HepG2 (cell line): ENCODE data around the gene IPP. TPM values are rescaled to one million over a fixed set of nuclear protein-coding genes. Genes with fewer than 3 reads are reported as not detected.

Source experiments
- ATAC-seq: fragments of 200-7000 bp; cut with Tn5 transposase; 3 replicates; pipeline ENCODE4 v1.9.1; 2020; ENCODE audit warnings: mild to moderate bottlenecking, moderate library complexity
- Bru-seq: library from RNA; stranded (reverse); fragments of 400-500 nt; gene quantifications from one replicate; lab custom pipeline; 2021; lab: Mats Ljungman, UMichigan
- BruChase-seq, 2 experiments: library from RNA; stranded (reverse); fragments of 400-500 nt; gene quantifications; one replicate each; lab custom pipeline; 2021; lab: Mats Ljungman, UMichigan
- BruUV-seq: library from RNA; stranded (reverse); fragments of 400-500 nt; replicated peaks from 2 replicates; lab custom pipeline; 2021; lab: Mats Ljungman, UMichigan
- CTCF ChIA-PET: fragments of 300-600 bp; formaldehyde crosslinking; extraction: SDS; loops from one replicate; lab custom pipeline; 2021; ENCODE audit warnings: low total read pairs, inconsistent platforms, low intra/inter-chr PET ratio; lab: Yijun Ruan, JAX
- POLR2A ChIA-PET: fragments of 350-600 bp; sonication (Branson Sonifier 250); formaldehyde crosslinking; loops from one replicate; lab custom pipeline; 2020; ENCODE audit warnings: antibody characterized with exemption, inconsistent platforms; lab: Yijun Ruan, JAX
- DNase-seq: peaks from one replicate; pipeline ENCODE4 v3.0.0-alpha.2; 2015; ENCODE audit warnings: low spot score
- FAIRE-seq: peaks from 3 replicates; lab custom pipeline; 2011; peaks lifted over from hg19 to GRCh38; lab: Jason Lieb, UNC
- H2AFZ ChIP-seq: one replicate; pipeline ENCODE4 v1.6.1; 2011; ENCODE audit warnings: low read length, inconsistent platforms
- H3K27ac ChIP-seq: fragments of 300-600 bp; 3 replicates; pipeline ENCODE4 v1.8.0; 2011; ENCODE audit warnings: mixed run types, mild to moderate bottlenecking, mixed read lengths, low read length, inconsistent platforms; ENCODE audit not compliant: insufficient read depth; ENCODE audit errors: extremely low read length
- H3K27me3 ChIP-seq, 2 experiments: fragments of 200-600 bp in 1 of 2; 2 replicates in 1 of 2; 3 replicates in 1 of 2; pipeline versions ENCODE4 v1.6.0 to v1.8.0; 2011; ENCODE audit warnings: low read length in 2 of 2, mild to moderate bottlenecking in 2 of 2, moderate library complexity in 2 of 2, inconsistent platforms in 1 of 2; ENCODE audit not compliant: insufficient read depth in 2 of 2, control insufficient read depth in 1 of 2
- H3K36me3 ChIP-seq, 2 experiments: fragments of 200-600 bp in 1 of 2; replicated peaks in 1 of 2; 2 replicates in 1 of 2; 3 replicates in 1 of 2; pipeline versions ENCODE4 v1.5.1 to v1.8.0; 2011; ENCODE audit warnings: low read length in 2 of 2, inconsistent platforms in 1 of 2; ENCODE audit not compliant: insufficient read depth in 2 of 2, control insufficient read depth in 1 of 2
- H3K4me1 ChIP-seq: 2 replicates; pipeline ENCODE4 v1.5.1; 2012; ENCODE audit warnings: low read length, inconsistent platforms; ENCODE audit not compliant: insufficient read depth
- H3K4me2 ChIP-seq: 2 replicates; pipeline ENCODE4 v1.6.0; 2011; ENCODE audit warnings: low read depth, low read length, inconsistent platforms
- H3K4me3 ChIP-seq, 3 experiments: fragments of 200-600 bp in 1 of 3; sonication (generic), shearing (Covaris generic) in 1 of 3; replicated peaks in 1 of 3; 2 replicates each; pipeline ENCODE4 v1.5.1; 2011 to 2016; ENCODE audit warnings: low read length in 3 of 3, inconsistent platforms in 2 of 3, low read depth in 2 of 3, mild to moderate bottlenecking in 2 of 3, control low read depth in 1 of 3, mixed read lengths in 1 of 3; ENCODE audit not compliant: insufficient read depth in 1 of 3
- H3K79me2 ChIP-seq: one replicate; pipeline ENCODE4 v1.6.1; 2011; ENCODE audit warnings: low read length, inconsistent platforms; ENCODE audit not compliant: insufficient read depth
- H3K9ac ChIP-seq: 2 replicates; pipeline ENCODE4 v1.6.0; 2011; ENCODE audit warnings: mild to moderate bottlenecking, low read depth, low read length, inconsistent platforms; ENCODE audit not compliant: insufficient read depth
- H3K9me3 ChIP-seq: 2 replicates; pipeline ENCODE4 v1.5.1; 2012; ENCODE audit warnings: mild to moderate bottlenecking, low read length
- H4K20me1 ChIP-seq: 2 replicates; pipeline ENCODE4 v1.6.0; 2011; ENCODE audit warnings: inconsistent platforms, mild to moderate bottlenecking, low read length, moderate library complexity; ENCODE audit not compliant: insufficient read depth
- BRF2 ChIP-seq: sonication (generic); formaldehyde crosslinking; IDR thresholded peaks from 2 replicates; pipeline ENCODE4 v1.8.1; 2022; ENCODE audit warnings: mild to moderate bottlenecking, missing genetic modification reagents
- CENPBD1 ChIP-seq: sonication (generic); formaldehyde crosslinking; IDR thresholded peaks from 2 replicates; pipeline ENCODE4 v1.8.0; 2022; ENCODE audit warnings: missing genetic modification reagents, low read depth, mild to moderate bottlenecking, borderline replicate concordance
- EED ChIP-seq: sonication (generic); formaldehyde crosslinking; IDR thresholded peaks from 2 replicates; pipeline ENCODE4 v1.5.0; 2020; ENCODE audit warnings: mild to moderate bottlenecking, missing genetic modification reagents
- POLR2G ChIP-seq: fragments of 200-400 bp; formaldehyde crosslinking; IDR thresholded peaks from 2 replicates; pipeline ENCODE4 v1.6.1; 2018; ENCODE audit warnings: mild to moderate bottlenecking, low read depth, low read length, moderate library complexity
- SOX5 ChIP-seq: IDR thresholded peaks from 2 replicates; pipeline ENCODE4 v1.6.1; 2016; ENCODE audit warnings: borderline replicate concordance
- SRSF1 ChIP-seq: fragments of 200-400 bp; formaldehyde crosslinking; optimal IDR thresholded peaks from 2 replicates; pipeline ENCODE3; 2017; ENCODE audit warnings: mild to moderate bottlenecking, low read depth, low read length, moderate library complexity
- ZNF280B ChIP-seq: sonication (generic); formaldehyde crosslinking; IDR thresholded peaks from 2 replicates; pipeline ENCODE4 v1.5.0; 2020; ENCODE audit warnings: missing genetic modification reagents, mild to moderate bottlenecking, borderline replicate concordance
- ZNF367 ChIP-seq: sonication (generic); formaldehyde crosslinking; IDR thresholded peaks from 2 replicates; pipeline ENCODE4 v1.4.0; 2020; ENCODE audit warnings: missing genetic modification reagents, borderline replicate concordance
- ZNF557 ChIP-seq: sonication (generic); formaldehyde crosslinking; IDR thresholded peaks from 2 replicates; pipeline ENCODE4 v1.4.0; 2020; ENCODE audit warnings: missing genetic modification reagents
- WGBS: methylation state at CpG from one replicate; pipeline ENCODE4 v1.1.6; 2017; ENCODE audit warnings: low lambda C conversion rate; 5-methylcytosine and 5-hydroxymethylcytosine counted together
- in situ Hi-C: cut with HindIII; loops from 2 replicates; pipeline ENCODE4 v1.10.0; 2017; ENCODE audit warnings: low pct_unique_long_range_greater_than_20kb; ENCODE audit not compliant: extremely low pct_ligation_motif_present
- intact Hi-C: fragments of 100-400 bp; cut with micrococcal nuclease; formaldehyde crosslinking; loops from one replicate; pipeline ENCODE4 v1.10.0; 2022; ENCODE audit not compliant: unreplicated experiment
- long read RNA-seq, 2 experiments: library from RNA in 1 of 2; library from polyadenylated mRNA in 1 of 2; stranded (forward) in 1 of 2; unstranded in 1 of 2; transcript quantifications; one replicate each; pipeline ENCODE4 v2.0.0, GENCODE V29; 2019 to 2022
- polyA minus RNA-seq, 3 experiments: library from RNA; depleted of rRNA, polyadenylated mRNA; stranded (reverse); fragments of >200 nt; gene quantifications; 2 replicates each; pipeline ENCODE4 v1.2.3, GENCODE V29; 2011; ENCODE audit warnings: low replicate concordance in 1 of 3
- polyA plus RNA-seq, 8 experiments: library from polyadenylated mRNA; depleted of rRNA in 3 of 8; stranded (reverse) in 7 of 8; unstranded in 1 of 8; fragments of >200 nt; fragmentation: Illumina TruSeq in 4 of 8; extraction: Trizol in 4 of 8; gene quantifications; 2 replicates each; pipeline versions ENCODE4 v1.2.1 to v1.2.3, GENCODE V29; 2011 to 2016; ENCODE audit warnings: low read depth in 4 of 8, missing spikeins in 1 of 8, mixed read lengths in 1 of 8; ENCODE audit not compliant: insufficient read depth in 1 of 8
- total RNA-seq, 5 experiments: library from RNA; depleted of rRNA; stranded (reverse); fragments of >200 nt; fragmentation: Illumina TruSeq; extraction: Trizol; gene quantifications; 2 replicates each; pipeline ENCODE4 v1.2.3, GENCODE V29; 2016; ENCODE audit warnings: low read depth in 1 of 5
- TF ChIP-seq, protein P1 (sequence below): IDR thresholded peaks from 2 replicates; pipeline ENCODE4 v1.6.1; 2016

IPP gene
- total RNA-seq (2016; rRNA removed; fragmentation: Illumina TruSeq; extraction: Trizol) (9.7 and 14.1 TPM in 2 replicates), polyA plus RNA-seq (2011; rRNA removed) (3.0 and 3.1 TPM in 2 replicates), polyA minus RNA-seq (2011; rRNA and poly(A)+ RNA removed; ENCODE audit: low replicate concordance) (2.5 and 3.2 TPM in 2 replicates), Bru-seq, nascent RNA (percentile 44 among the genes with signal in this experiment), BruChase-seq, experiment 1, labeled RNA remaining after a 6-hour chase (percentile 51 among the genes with signal in this experiment), BruChase-seq, experiment 2, labeled RNA remaining after a 2-hour chase (percentile 48 among the genes with signal in this experiment)
- 1.4 and 1.9 TPM in 2 replicates for total RNA-seq (2016; cell fraction: cytosol; rRNA removed; fragmentation: Illumina TruSeq; extraction: Trizol; ENCODE audit: low read depth)
- total RNA-seq (2016; cell fraction: insoluble cytoplasmic fraction; rRNA removed; fragmentation: Illumina TruSeq; extraction: Trizol) = 9.3 and 17.3 TPM in 2 replicates
- 4.3 and 4.5 TPM in 2 replicates for total RNA-seq (2016; cell fraction: membrane; rRNA removed; fragmentation: Illumina TruSeq; extraction: Trizol)
- 6.7 and 6.8 TPM in 2 replicates for total RNA-seq (2016; cell fraction: nucleus; rRNA removed; fragmentation: Illumina TruSeq; extraction: Trizol)
- polyA plus RNA-seq (2011; cell fraction: cytosol; rRNA removed) = 1.2 and 2.3 TPM in 2 replicates
- 0.90 and 1.3 TPM in 2 replicates for polyA plus RNA-seq (2011; cell fraction: nucleus; rRNA removed)
- polyA plus RNA-seq (2012) = 4.1 and 6.3 TPM in 2 replicates
- 0.96 and 1.1 TPM in 2 replicates for polyA plus RNA-seq (2016; cell fraction: cytosol; fragmentation: Illumina TruSeq; extraction: Trizol; ENCODE audit: low read depth)
- 9.0 and 10.4 TPM in 2 replicates for polyA plus RNA-seq (2016; cell fraction: insoluble cytoplasmic fraction; fragmentation: Illumina TruSeq; extraction: Trizol; ENCODE audit: low read depth)
- polyA plus RNA-seq (2016; cell fraction: membrane; fragmentation: Illumina TruSeq; extraction: Trizol; ENCODE audit: low read depth) = 2.3 and 3.1 TPM in 2 replicates
- polyA plus RNA-seq (2016; cell fraction: nucleus; fragmentation: Illumina TruSeq; extraction: Trizol; ENCODE audit: insufficient read depth, low read depth) = 5.5 and 7.0 TPM in 2 replicates
- 3.1 and 3.4 TPM in 2 replicates for polyA minus RNA-seq (2011; cell fraction: cytosol; rRNA and poly(A)+ RNA removed)
- polyA minus RNA-seq (2011; cell fraction: nucleus; rRNA and poly(A)+ RNA removed) = 4.5 and 5.3 TPM in 2 replicates
- long read RNA-seq, experiment 1, partial matches to known transcripts = 2 of 9 reads
- long read RNA-seq, experiment 1, other reads (novel, unspliced or antisense) = 2 of 9 reads
- long read RNA-seq, experiment 2, partial matches to known transcripts = 2 of 6 reads
- long read RNA-seq, experiment 2, other reads (novel, unspliced or antisense) = 4 of 6 reads

- H3K4me3 ChIP-seq = peak within 1 kb of the TSS; percentile 72 to 86 (median 79)
- peak; percentile 95 for DNase-seq
- H3K27ac ChIP-seq = peak within 1 kb of the TSS; percentile 97
- H4K20me1 ChIP-seq = no peaks in the 10 kb centered on the region
- H3K4me1 ChIP-seq = peaks cover 51% of the 10 kb centered on the region
- H3K36me3 ChIP-seq = no peaks in the 10 kb centered on the region
- peak; percentile 49 for FAIRE-seq
- H3K9me3 ChIP-seq = no peaks in the 10 kb centered on the region
- no peaks in the 10 kb centered on the region for H3K27me3 ChIP-seq
- H3K4me2 ChIP-seq = peak within 1 kb of the TSS; percentile 92
- in situ Hi-C loops = no loop called here
- WGBS = 2% methylated on average over 23 of the region's 58 CpGs
- ATAC-seq = peak; percentile 93
- H3K9ac ChIP-seq = peak within 1 kb of the TSS; percentile 96
- peaks cover 3% of the 10 kb centered on the region for H3K79me2 ChIP-seq
- no TSS peak for BruUV-seq
- peak within 1 kb of the TSS; percentile 97 for H2AFZ ChIP-seq
- POLR2A ChIA-PET = interaction anchor here (0.6 to 1.6 kb wide), 7 partner anchors 31 to 260 kb away, joined by 3 to 8 read pairs (median 4); partner anchors contain the start of genes GPBP1L1 and TESK2
- CTCF ChIA-PET = no interaction called here
- intact Hi-C loops = loop anchor here (1.0 to 5.0 kb wide), 4 partner anchors 52 to 168 kb away; partner anchors contain the start of genes GPBP1L1, MAST2, NASP and TMEM69
- TF ChIP-seq ZNF367 (CRISPR knock-in tag) (no peak; the same call in 1 of the 2 replicates), SRSF1 (peak; percentile 92), POLR2G (peak; percentile 98), BRF2 (no peak), CENPBD1 (CRISPR knock-in tag) (no peak; the same call in 1 of the 2 replicates), ZNF557 (CRISPR knock-in tag) (no peak), SOX5 (CRISPR knock-in tag) (no peak; the same call in none of the 2 replicates), EED (CRISPR knock-in tag) (no peak), ZNF280B (peak; percentile 71; the same call in 1 of the 2 replicates)
- TF ChIP-seq, protein P1, sequence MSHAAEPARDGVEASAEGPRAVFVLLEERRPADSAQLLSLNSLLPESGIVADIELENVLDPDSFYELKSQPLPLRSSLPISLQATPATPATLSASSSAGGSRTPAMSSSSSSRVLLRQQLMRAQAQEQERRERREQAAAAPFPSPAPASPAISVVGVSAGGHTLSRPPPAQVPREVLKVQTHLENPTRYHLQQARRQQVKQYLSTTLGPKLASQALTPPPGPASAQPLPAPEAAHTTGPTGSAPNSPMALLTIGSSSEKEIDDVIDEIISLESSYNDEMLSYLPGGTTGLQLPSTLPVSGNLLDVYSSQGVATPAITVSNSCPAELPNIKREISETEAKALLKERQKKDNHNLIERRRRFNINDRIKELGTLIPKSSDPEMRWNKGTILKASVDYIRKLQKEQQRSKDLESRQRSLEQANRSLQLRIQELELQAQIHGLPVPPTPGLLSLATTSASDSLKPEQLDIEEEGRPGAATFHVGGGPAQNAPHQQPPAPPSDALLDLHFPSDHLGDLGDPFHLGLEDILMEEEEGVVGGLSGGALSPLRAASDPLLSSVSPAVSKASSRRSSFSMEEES (CRISPR knock-in tag) = peak; percentile 43
These were observed at the start of gene IPP for GRCh38 chr1:45750298-45751038. Gene IPP, minus strand, starts transcription at chr1:45750653. Its CDS starts 4,242 bp downstream, at chr1:45746411.
